ENCODE results near the gene YPEL4. TPM values are rescaled to one million over a fixed set of nuclear protein-coding genes. Genes with fewer than 3 reads are reported as not detected.
A peak's percentile ranks its signal among the peaks of the same experiment; 100 is the strongest.

The YPEL4 gene
- total RNA-seq, 1 experiment from 2014 or later, result not detected

DNA sequence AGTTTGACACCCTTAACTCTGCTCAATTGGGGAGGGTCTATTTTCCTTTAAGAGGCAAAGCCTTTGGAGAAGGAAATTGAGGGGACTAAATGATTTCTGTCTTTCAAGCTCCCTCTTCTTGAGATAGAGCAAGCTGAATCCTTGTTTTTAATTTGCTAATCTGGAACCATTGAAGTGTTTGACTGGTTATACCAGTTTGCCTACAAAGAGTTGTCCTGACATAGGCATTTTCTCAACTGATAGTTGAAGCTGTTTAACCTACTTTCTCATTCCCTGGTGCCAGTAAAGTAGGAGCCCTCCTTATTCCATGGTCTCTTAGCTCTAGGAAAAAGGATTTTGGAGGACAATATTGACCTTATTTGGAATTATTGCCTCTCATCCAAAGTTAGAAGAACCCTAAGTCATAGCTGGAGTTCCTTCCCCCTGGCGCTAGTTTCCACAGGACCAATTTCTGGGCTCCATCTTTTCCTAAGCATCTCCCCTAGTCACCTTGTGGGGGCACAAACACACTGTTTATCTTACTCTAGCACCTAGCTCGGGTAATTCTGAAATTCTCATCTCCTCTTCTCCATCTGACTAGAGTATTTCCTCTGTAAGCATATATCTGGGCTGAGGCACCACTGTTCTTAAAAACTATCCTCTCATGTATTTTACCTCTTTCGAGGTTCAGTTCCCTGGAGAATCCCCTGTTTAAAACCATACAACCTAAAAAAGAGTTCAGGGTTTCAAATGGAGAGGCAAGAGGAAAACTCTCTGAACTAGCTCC lies 25.6 kb upstream of the YPEL4 start:
- ChIA-PET CTCF (no interaction called here), POLR2A (ENCODE audit: unreplicated experiment) (no interaction called here)
- Histone ChIP-seq H3F3A (ENCODE audit: low read length, unreplicated experiment) (no peaks in the 10 kb centered on the region), H3K79me2 (ENCODE audit: low read length) (peaks cover 93% of the 10 kb centered on the region), H2AFZ (ENCODE audit: low read length) (no peak overlapping the region), H3K27ac (ENCODE audit: low read length) (no peak overlapping the region), H3K4me2 (ENCODE audit: low read length) (no peak overlapping the region; the same call in 1 of the 2 replicates), H3K9me2 (replicated peaks; ENCODE audit: low read length) (no peaks in the 10 kb centered on the region), H4K20me1 (ENCODE audit: low read length) (peaks cover 25% of the 10 kb centered on the region), H3K36me3 (ENCODE audit: low read depth, low read length) (peaks cover 60% of the 10 kb centered on the region), H3K27me3 (ENCODE audit: low read length) (no peaks in the 10 kb centered on the region), H3K9me3 (ENCODE audit: low read length) (no peaks in the 10 kb centered on the region), H3K9ac (ENCODE audit: low read length) (no peak overlapping the region), H3K4me1 (ENCODE audit: insufficient read depth, low read length) (peaks cover 23% of the 10 kb centered on the region), H3K4me3 (ENCODE audit: low read length) (no peak overlapping the region)
- peak; percentile 60 for DNase-seq
- TF ChIP-seq, protein P1, sequence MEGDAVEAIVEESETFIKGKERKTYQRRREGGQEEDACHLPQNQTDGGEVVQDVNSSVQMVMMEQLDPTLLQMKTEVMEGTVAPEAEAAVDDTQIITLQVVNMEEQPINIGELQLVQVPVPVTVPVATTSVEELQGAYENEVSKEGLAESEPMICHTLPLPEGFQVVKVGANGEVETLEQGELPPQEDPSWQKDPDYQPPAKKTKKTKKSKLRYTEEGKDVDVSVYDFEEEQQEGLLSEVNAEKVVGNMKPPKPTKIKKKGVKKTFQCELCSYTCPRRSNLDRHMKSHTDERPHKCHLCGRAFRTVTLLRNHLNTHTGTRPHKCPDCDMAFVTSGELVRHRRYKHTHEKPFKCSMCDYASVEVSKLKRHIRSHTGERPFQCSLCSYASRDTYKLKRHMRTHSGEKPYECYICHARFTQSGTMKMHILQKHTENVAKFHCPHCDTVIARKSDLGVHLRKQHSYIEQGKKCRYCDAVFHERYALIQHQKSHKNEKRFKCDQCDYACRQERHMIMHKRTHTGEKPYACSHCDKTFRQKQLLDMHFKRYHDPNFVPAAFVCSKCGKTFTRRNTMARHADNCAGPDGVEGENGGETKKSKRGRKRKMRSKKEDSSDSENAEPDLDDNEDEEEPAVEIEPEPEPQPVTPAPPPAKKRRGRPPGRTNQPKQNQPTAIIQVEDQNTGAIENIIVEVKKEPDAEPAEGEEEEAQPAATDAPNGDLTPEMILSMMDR (conservative IDR thresholded peaks at IDR 0.05; ENCODE audit: low read depth, low read length), result no peak
- no peak for TF ChIP-seq EZH2phosphoT487 (IDR thresholded peaks at IDR 0.05; ENCODE audit: borderline replicate concordance, low read length)
- no peak for TF ChIP-seq EZH2 (IDR thresholded peaks at IDR 0.05; ENCODE audit: low read length, unreplicated experiment)
- BruUV-seq (replicated peaks), result no TSS peak
- ATAC-seq, result 0 out of 2 replicates have a peak, but pooled peaks have one; percentile 37
- intact Hi-C loops (cut with micrococcal nuclease), result no loop called here

DNA sequence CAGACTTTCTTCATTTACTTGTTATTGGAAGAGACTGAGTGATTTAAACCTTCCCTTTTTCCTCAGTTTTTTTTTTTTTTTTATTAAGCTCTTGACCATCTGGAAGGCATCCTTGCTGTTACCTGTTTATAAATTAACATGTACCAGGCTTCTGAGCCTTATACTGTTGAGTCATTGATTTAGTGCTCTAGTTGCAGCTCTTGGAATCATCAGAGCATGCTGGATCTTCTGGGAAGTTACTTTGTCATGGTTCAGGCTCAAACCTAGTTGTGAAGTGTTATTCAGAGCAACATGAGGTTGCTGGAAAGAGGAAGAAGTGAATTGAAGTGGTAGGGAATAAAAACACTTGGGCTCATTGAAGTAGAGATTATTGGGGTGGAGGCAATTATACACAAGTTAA lies 24.5 kb upstream of the YPEL4 start:
- H3K4me1 ChIP-seq (ENCODE audit: insufficient read depth, low read length), result peaks cover 19% of the 10 kb centered on the region

DNA sequence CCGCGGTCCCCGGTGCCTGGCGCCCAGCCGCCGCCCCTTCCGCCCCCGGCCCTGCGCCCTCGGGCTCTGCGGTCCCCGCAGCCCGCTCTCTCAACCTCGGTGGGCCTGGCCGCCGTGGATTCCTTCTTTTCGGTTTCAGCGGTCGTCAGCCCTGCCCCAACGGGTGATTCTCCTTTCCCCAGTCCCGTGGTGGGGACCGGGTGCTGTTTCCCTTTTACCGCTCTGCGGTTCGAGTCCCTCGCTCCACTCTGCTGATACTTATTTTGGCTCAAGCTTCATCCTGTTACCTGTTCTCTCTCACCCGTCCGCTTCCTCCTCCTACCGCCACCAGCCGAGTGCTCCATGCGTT lies 18.7 kb upstream of the YPEL4 start:
- POLR2A ChIA-PET (ENCODE audit: unreplicated experiment), result no interaction called here
- CTCF ChIA-PET, result no interaction called here
- peak; percentile 11 for ATAC-seq

More for the DNA sequence above, 24.5 kb upstream of the YPEL4 start:
- ChIA-PET POLR2A (ENCODE audit: unreplicated experiment) (no interaction called here), CTCF (no interaction called here)
- TF ChIP-seq EZH2phosphoT487 (IDR thresholded peaks at IDR 0.05; ENCODE audit: borderline replicate concordance, low read length), result no peak
- no peak overlapping the region for H3K4me2 ChIP-seq (ENCODE audit: low read length)
- H4K20me1 ChIP-seq (ENCODE audit: low read length), result peaks cover 21% of the 10 kb centered on the region
- H3K79me2 ChIP-seq (ENCODE audit: low read length), result peaks cover 93% of the 10 kb centered on the region
- H2AFZ ChIP-seq (ENCODE audit: low read length), result no peak overlapping the region
- BruUV-seq (replicated peaks), result no TSS peak
- no peaks in the 10 kb centered on the region for H3K9me2 ChIP-seq (replicated peaks; ENCODE audit: low read length)
- no peaks in the 10 kb centered on the region for H3K9me3 ChIP-seq (ENCODE audit: low read length)
- H3F3A ChIP-seq (ENCODE audit: low read length, unreplicated experiment), result no peaks in the 10 kb centered on the region
- intact Hi-C loops (cut with micrococcal nuclease), result no loop called here
- no peak overlapping the region for H3K4me3 ChIP-seq (ENCODE audit: low read length)
- H3K27ac ChIP-seq (ENCODE audit: low read length), result no peak overlapping the region
- no peak overlapping the region for H3K9ac ChIP-seq (ENCODE audit: low read length)
- DNase-seq (no peak), ATAC-seq (no peak)
- H3K27me3 ChIP-seq (ENCODE audit: low read length), result no peaks in the 10 kb centered on the region
- H3K36me3 ChIP-seq (ENCODE audit: low read depth, low read length), result peaks cover 52% of the 10 kb centered on the region

More for the DNA sequence above, 18.7 kb upstream of the YPEL4 start:
- Histone ChIP-seq H3K27ac (ENCODE audit: low read length) (peak overlapping the region; percentile 88), H2AFZ (ENCODE audit: low read length) (peak overlapping the region; percentile 73), H3K9me3 (ENCODE audit: low read length) (no peaks in the 10 kb centered on the region), H3K4me1 (ENCODE audit: insufficient read depth, low read length) (peaks cover 16% of the 10 kb centered on the region), H3K9me2 (replicated peaks; ENCODE audit: low read length) (no peaks in the 10 kb centered on the region), H3F3A (ENCODE audit: low read length, unreplicated experiment) (no peaks in the 10 kb centered on the region), H3K27me3 (ENCODE audit: low read length) (no peaks in the 10 kb centered on the region), H3K79me2 (ENCODE audit: low read length) (peaks cover 54% of the 10 kb centered on the region), H3K4me3 (ENCODE audit: low read length) (peak overlapping the region; percentile 97), H3K9ac (ENCODE audit: low read length) (peak overlapping the region; percentile 93), H3K4me2 (ENCODE audit: low read length) (peak overlapping the region; percentile 89), H4K20me1 (ENCODE audit: low read length) (peaks cover 9% of the 10 kb centered on the region; the same call in 1 of the 2 replicates), H3K36me3 (ENCODE audit: low read depth, low read length) (peaks cover 17% of the 10 kb centered on the region)
- TF ChIP-seq EZH2 (IDR thresholded peaks at IDR 0.05; ENCODE audit: low read length, unreplicated experiment) (no peak), EZH2phosphoT487 (IDR thresholded peaks at IDR 0.05; ENCODE audit: borderline replicate concordance, low read length) (no peak)
- TF ChIP-seq, protein P1 (conservative IDR thresholded peaks at IDR 0.05; ENCODE audit: low read depth, low read length), result no peak
- BruUV-seq (replicated peaks), result no TSS peak
- intact Hi-C loops (cut with micrococcal nuclease), result no loop called here
- peak; percentile 26 for DNase-seq
